Kidney glomerular epithelial cell (primary cell): ENCODE measurements around the gene PRPF38B.
"Not testable (repeated sequence)": the region's sequence is repeated elsewhere in the genome, so short reads cannot be mapped to it uniquely, and the experiment has no call there.

ENCODE experiments used
- DNase-seq: peaks from one replicate; lab custom pipeline; 2025; lab: John Stamatoyannopoulos, UW

Gene PRPF38B

DNA sequence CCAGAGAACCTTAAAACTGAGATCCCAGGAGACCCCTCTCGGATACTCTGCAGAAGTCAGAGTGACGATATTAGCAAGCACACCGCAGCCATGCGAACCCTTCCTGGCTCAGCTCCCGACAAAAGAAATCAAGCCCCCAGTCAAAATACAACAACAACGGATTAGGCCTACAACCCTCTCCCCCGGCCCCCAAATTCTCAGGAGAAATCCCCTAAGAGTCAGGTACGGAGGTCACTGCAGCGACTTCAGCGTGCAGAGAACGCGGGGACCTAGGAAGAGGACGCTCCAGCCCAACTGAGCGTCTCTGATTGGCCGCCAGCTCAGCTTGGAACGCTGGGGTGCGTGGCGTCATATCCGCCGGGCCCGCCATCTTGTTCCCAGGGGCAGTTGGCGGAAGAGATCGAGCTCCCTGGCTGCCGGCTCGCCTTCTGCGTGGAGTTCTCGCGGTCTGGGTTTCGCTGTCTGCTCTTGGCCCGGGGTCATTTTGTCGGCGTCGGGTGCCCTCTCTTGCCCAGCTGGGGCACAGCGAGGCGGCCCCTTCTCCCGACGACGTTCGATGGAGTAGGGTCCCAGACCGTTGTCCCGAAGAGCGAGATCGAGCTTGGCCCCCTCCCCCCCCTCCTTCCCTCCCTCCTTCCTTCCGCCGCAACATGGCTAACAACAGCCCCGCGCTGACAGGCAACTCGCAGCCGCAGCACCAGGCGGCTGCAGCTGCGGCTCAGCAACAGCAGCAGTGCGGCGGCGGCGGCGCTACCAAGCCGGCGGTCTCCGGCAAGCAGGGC is at the start of gene PRPF38B:
Gene PRPF38B, plus strand, starts transcription at position 369 of the 782 bp plus-strand sequence. Its CDS starts 282 bp downstream, at position 651.
- DNase-seq: peak; percentile 75

- DNase-seq: peak; percentile 18
Observed at GRCh38 chr1:108643492-108644335, 48.4 kb upstream of the PRPF38B start.

DNA sequence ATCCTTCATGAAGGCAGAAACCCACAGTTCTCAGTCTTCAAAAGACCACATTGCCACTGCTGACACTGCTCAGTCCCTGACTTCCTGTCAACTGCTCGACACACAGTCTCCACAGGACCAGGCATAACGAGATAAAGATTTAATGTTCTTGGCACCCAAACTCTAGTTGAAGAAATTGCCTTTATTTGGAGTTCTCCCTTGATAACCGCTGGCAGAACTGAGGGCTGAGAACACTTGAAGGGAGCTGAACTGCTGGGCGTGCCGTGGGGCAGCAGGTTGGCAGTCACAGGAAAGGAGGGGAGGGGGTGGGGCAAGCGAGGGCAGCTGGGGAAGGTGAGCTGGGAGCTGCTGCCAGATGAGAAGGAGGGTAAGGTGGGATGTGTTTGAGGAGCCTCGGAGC is 47.1 kb upstream of the PRPF38B start:
- no peak for DNase-seq

DNA sequence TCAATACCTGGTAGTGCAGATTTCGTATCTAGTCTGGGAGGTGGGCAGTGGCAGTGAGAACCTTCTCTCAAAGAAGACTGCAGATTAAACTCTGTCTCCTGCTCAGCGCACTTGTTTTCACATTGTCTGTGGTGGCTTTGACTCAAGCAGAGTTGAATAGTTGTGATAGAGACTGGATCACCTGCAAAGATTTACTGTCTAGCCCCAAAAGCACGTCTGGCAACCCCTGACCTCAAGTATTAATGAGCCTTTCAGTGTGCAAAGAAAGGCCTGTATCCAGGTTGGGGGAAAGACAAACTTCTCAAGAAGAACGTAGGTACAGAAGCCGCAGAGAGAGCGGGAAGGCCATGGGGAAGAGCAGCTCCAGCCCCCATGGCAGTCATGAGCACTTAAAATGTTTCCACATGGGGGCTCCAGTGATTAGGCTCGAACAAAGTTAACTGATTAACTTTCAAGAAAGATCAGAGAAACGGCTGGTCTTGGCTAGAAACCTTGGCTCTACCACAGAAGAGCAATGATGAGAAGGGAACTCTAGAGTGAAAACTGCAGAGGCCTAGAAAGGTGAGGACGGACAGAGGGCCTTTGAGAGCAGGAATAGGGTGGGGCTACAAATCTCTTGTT is 46.4 kb upstream of the PRPF38B start:
- no peak for DNase-seq

GRCh38 chr1:108646265-108646647 is 45.9 kb upstream of the PRPF38B start:
- DNase-seq: no peak

- no peak for DNase-seq
Observed at GRCh38 chr1:108646648-108647269, 45.4 kb upstream of the PRPF38B start.

DNA sequence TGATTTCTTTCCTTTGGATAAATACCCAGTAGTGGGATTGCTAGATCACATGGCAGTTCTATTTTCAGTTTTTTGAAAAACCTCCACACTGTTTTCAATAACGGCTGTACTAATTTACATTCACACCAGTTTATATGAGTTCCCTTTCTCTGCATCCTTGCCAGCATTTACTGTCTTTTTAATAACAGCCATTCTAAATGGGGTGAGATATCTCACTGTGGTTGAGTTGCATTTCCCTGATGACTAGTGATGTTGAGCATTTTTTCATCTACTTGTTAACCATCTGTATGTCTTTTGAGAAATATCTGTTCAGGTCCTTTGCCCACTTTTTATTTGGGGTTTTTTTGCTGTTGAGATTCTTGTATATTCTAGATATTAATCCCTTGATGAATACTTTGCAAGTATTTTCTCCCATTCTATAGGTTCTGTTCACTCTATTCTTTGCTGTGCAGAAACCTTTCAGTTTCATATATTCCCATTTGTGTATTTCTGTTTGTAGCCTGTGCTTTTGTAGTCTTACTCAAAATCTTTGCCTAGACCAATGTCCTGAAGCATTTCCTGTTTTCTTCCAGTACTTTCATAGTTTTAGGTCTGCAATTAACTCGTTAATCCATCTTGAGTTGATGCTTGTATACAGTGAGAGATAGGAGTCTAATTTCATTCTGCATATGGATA is 38.5 kb upstream of the PRPF38B start:
- DNase-seq: no peak

DNA sequence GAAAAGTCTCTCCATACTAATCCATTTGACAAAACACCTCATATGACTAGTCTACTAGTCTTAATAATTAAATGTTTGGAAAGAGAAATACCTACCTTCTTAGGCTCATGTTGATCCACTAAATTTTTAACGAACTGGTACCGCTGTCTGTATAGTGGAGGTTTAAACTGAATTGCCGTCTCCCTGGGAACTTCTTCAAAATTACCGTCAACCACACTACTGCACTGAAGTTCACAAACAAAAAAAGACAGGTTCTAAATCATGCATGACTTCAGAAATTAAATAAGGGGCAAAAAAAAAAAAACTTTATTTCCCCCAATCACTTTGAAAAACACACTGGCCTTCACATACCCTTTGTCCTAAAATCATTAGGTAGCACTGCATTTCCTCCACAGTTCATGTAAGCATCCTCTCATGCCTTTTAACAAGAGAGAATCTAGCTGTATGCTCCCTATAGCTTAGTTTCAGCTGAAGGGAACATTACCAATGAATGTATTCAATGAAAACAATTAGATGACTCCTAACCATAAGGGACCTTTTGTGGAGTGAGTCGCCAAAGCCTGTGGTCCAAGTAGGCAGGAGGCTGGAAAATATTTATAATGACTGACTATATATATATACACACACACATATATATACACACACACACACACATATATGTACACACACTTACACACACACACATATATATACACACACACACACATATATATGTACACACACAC is 34.6 kb upstream of the PRPF38B start:
- no peak for DNase-seq

- DNase-seq: no peak
Observed at GRCh38 chr1:108661030-108661609, 31.0 kb upstream of the PRPF38B start, which contains the start of gene HENMT1. Gene HENMT1, minus strand, starts transcription at chr1:108661093. Its CDS starts 1,209 bp downstream, at chr1:108659884.

DNA sequence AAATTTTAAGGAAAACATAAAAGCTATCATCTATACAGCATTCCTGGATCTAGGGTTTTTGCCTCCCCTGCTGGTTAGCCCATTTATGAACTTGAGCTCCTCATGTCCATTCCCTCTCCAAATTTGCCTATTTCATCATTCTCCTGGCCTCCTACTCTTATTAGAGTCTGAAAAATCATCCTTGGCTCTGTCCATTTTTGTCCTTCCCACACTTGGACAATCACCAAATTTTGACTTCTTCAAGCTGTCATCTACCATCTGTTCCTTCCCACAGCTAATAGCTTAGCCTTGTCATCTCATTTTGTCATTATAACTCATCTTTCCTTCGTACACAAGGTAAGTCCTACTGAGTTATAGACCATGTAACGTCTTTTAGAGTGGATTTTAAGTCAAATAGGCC is 29.0 kb upstream of the PRPF38B start:
- no peak for DNase-seq

DNA sequence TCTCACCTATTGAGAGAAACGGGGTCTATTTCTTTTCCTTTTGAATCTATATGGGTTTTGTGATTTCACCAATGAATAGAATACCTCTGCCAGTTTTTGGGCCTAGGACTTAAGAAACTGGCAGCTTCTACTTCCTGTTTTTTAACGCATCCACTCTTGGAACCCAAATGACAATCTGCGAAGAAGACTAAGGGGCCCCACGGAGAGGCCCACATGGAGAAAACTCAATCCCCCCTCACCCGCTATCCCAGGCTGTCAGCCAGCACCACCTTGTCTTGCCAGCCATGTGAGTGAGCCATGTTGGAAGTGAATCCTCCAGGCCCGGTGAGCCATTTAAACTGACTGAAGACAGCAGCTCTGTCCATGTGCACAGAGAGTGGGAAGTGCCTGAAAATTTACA is 27.6 kb upstream of the PRPF38B start:
- no peak for DNase-seq

DNA sequence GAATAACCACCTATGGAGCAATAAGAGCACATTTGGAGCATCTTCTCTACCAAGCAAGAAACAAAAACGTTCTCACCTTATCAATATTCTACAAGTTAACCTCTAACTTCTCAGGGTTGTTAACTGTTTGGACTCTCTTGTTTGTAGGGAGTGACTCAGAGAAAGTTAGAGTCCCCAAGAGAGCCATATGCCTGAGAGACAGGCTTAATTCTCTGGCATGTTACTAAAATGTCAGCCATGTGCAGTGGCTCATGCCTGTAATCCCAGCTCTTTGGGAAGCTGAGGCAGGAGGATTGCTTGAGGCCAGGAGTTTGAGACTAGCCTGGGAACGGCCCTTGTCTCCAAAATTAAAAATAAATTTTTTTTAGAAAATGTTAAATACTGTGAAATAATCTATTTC is 27.0 kb upstream of the PRPF38B start:
- no peak for DNase-seq

GRCh38 chr1:108665771-108666170 is 26.3 kb upstream of the PRPF38B start:
- DNase-seq: no peak

DNA sequence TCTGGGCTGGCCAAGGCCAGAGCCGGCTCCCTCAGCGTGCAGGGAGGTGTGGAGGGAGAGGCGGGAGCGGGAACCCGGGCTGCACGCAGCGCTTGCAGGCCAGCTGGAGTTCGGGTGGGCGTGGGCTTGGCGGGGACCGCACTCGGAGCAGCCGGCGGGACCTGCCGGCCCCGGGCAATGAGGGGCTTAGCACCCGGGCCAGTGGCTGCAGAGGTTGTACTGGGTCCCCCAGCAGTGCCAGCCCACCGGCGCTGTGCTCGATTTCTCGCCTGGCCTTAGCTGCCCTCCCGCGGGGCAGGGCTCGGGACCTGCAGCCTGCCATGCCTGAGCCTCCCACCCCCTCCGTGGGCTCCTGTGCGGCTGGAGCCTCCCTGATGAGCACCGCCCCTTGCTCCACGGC is 24.7 kb upstream of the PRPF38B start:
- DNase-seq: not testable (repeated sequence)

DNA sequence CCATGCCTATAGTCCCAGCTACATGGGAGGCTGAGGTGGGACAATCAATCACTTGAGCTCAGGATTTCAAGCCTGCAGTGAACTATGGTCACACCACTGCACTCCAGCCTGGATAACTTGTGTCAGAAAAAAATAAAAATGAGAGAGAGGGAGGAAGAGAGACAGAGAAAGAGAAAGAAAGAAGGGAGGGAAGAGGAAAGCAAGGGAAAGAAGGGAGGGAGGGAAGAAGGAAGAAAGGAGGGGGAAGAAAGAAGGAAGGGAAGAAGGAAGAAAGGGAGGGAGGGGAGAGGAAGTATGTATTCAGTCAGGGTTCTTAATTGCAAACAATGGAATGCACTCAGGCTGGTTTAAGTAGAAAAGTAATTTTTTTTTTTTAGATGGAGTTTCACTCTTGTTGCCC is 23.3 kb upstream of the PRPF38B start:
- no peak for DNase-seq

GRCh38 chr1:108669679-108670078 is 22.4 kb upstream of the PRPF38B start:
- DNase-seq: no peak

DNA sequence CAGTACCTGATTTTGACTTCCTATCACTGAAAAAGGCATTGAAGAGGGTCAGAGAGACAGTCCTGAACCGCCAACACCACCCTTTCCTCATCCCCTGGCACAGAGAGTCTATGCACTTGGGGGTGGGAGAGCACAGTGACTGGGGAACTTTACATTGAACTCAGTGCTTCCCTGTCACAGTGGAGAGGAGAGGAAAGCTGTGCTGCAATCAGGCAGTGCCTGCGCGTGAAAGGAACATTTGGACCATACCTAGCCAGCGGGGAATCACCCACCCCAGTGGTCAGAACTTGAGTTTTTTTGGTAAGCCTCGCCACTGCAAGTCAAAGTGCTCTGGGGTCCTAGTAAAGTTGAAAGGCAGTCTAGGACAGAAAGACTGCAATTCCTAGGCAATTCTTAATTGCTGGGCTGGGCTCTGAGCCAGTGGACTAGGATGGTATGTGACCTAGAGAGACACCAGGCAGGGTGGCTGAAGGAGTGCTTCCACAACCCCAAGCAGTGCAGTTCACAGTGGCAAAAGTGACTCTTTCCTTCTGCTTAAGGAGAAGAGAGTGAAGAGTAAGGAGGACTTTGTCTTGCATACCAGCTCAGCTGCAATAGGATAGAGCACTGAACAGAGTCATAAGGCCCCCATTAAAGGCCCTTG is 21.9 kb upstream of the PRPF38B start:
- no peak for DNase-seq

DNA sequence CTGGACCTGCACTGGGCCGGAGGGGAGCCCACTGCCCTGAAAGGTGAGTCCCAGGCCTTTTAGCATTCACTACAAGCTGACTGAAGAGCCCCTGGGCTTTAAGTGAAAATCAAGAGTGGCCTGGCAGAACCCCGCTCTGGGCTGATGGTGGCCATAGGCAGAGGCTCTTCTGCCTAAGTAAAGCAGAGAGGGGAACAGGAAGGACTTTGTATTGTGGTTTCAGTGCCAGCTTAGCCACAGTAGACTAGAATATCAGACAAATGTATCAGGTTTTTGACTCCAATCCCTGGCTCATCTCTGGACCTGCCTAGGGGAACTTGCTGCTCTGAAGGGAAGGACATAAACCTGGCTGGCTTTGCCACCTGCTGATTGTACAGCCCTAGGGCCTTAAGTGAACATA is 21.0 kb upstream of the PRPF38B start:
- no peak for DNase-seq

DNA sequence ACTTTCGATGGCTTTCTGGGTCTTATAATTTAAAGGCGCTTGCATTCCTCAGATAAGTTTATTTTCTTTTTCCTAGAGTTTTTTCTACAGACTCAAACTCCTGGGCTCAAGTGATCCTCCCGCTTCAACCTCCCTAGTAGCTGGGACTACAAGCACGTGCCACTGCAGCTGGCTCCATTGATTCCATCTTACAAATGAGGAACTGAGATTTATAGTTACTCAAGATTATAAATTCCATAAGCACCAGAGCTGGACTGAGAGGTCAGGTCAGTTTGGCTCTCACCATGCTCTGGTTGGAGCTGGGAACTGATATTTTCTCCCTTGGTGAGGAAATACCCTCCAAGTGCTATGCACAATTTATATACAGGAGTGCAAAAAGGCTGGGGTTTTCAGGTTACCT is 13.4 kb upstream of the PRPF38B start:
- no peak for DNase-seq

DNA sequence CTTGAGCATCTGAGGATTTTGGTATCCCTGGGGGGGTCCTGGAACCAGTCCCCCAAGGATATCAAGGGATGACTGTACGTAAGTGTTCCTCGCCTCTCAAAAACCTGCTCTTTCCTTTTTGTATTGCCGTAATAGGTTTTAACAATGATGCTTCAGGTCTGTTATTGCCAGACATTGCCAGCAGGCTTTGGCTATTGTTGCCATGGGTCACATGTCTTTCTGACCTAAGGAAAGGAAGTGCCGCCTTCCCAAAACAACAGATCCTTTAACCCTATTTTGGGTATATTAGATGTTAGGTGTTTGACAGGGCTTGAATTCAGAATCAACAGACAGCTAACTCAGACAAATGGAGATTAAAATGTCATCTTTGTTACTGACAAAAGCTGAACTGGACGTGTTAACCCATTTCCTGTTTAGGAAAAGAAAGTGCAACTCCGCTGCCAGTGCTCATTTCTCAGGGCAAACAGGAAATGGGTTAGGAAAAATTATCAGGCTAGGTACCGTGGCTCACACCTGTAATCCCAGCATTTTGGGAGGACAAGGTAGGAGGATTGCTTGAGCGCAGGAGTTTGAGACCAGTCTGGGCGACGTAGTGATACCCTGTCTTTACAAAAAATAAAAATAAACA is 12.4 kb upstream of the PRPF38B start:
- DNase-seq: no peak
